ENCODE data around the gene KCP. TPM values are rescaled to one million over a fixed set of nuclear protein-coding genes. Genes with fewer than 3 reads are reported as not detected.

KCP gene
- polyA plus RNA-seq, 1 donor (not counting 4 experiments of a cell fraction or from before 2014, with no cell fraction given) = not detected

DNA sequence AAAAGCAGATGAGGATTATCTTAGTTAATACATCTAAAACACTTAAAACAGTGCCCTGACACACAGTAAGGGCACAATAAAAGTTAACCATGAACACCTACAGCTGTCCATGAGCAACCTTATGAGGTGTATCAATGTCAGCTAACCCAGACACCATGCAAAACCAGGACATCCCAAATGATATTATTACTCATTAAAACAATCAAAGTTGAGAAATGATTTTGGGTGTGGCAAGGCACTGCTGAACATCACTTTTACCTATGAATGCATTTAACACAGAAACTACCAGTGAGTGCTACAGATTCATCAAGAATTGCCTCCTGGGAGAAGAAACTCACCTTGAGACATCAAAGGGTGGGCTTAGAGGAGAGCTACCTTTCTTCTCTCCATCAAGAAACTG lies 45.5 kb upstream of the KCP start:
- H3K27me3 ChIP-seq (ENCODE audit: control insufficient read depth, extremely low read depth, insufficient read depth, low read length) = no peaks in the 10 kb centered on the region
- TF ChIP-seq EZH2 (IDR thresholded peaks at IDR 0.05; ENCODE audit: low read length) (no peak), CTCF (optimal IDR thresholded peaks at IDR 0.05 in 1 of 3, IDR thresholded peaks at IDR 0.05 in 1 of 3, conservative IDR thresholded peaks at IDR 0.05 in 1 of 3; ENCODE audit: extremely low read depth in 1 of 3, insufficient read depth in 2 of 3, low read length in 3 of 3) (no peak)
- no peaks in the 10 kb centered on the region for H3K79me2 ChIP-seq (ENCODE audit: control insufficient read depth, insufficient read depth, low read length)
- peaks cover 3% of the 10 kb centered on the region for H3K4me1 ChIP-seq (ENCODE audit: control insufficient read depth, extremely low read depth, insufficient read depth, low read length)
- H2AFZ ChIP-seq (ENCODE audit: control insufficient read depth, low read length) = no peak overlapping the region
- no peak overlapping the region for H3K4me2 ChIP-seq (ENCODE audit: control insufficient read depth, extremely low read depth, insufficient read depth, low read depth, low read length)
- H3K27ac ChIP-seq (ENCODE audit: control insufficient read depth, insufficient read depth, low read length) = no peak overlapping the region
- FAIRE-seq (no peak), DNase-seq (ENCODE audit: low read depth, low spot score) (no peak)
- no peaks in the 10 kb centered on the region for H4K20me1 ChIP-seq (ENCODE audit: control insufficient read depth, extremely low read depth, insufficient read depth, low read length)
- no peaks in the 10 kb centered on the region for H3K9me3 ChIP-seq (ENCODE audit: control insufficient read depth, low read depth, low read length)
- H3K9ac ChIP-seq (ENCODE audit: control insufficient read depth, extremely low read depth, insufficient read depth, low read length) = no peak overlapping the region
- peaks cover 25 to 42% of the 10 kb centered on the region in 2 experiments for H3K36me3 ChIP-seq (ENCODE audit: control insufficient read depth in 2 of 2, extremely low read depth in 1 of 2, insufficient read depth in 2 of 2, low read length in 2 of 2)
- dilution Hi-C loops (cut with MboI; ENCODE audit: extremely low pct_ligation_motif_present, low sequenced_read_pairs) = no loop called here
- no peak overlapping the region for H3K4me3 ChIP-seq (ENCODE audit: control insufficient read depth in 2 of 3, extremely low read depth in 1 of 3, insufficient read depth in 2 of 3, low read depth in 1 of 3, low read length in 3 of 3)
- H3K9me1 ChIP-seq (ENCODE audit: control insufficient read depth, extremely low read depth, insufficient read depth, low read length) = no peaks in the 10 kb centered on the region

GRCh38 chr7:128954830-128955802 lies 44.6 kb upstream of the KCP start:
- Histone ChIP-seq H3K79me2 (ENCODE audit: control insufficient read depth, insufficient read depth, low read length) (no peaks in the 10 kb centered on the region), H4K20me1 (ENCODE audit: control insufficient read depth, extremely low read depth, insufficient read depth, low read length) (no peaks in the 10 kb centered on the region), H3K27ac (ENCODE audit: control insufficient read depth, insufficient read depth, low read length) (no peak overlapping the region), H3K4me3 (ENCODE audit: control insufficient read depth in 2 of 3, extremely low read depth in 1 of 3, insufficient read depth in 2 of 3, low read depth in 1 of 3, low read length in 3 of 3) (no peak overlapping the region), H3K9me1 (ENCODE audit: control insufficient read depth, extremely low read depth, insufficient read depth, low read length) (no peaks in the 10 kb centered on the region), H3K27me3 (ENCODE audit: control insufficient read depth, extremely low read depth, insufficient read depth, low read length) (no peaks in the 10 kb centered on the region), H3K36me3 (ENCODE audit: control insufficient read depth in 2 of 2, extremely low read depth in 1 of 2, insufficient read depth in 2 of 2, low read length in 2 of 2) (peaks cover 25 to 42% of the 10 kb centered on the region in 2 experiments), H3K9ac (ENCODE audit: control insufficient read depth, extremely low read depth, insufficient read depth, low read length) (no peak overlapping the region), H3K9me3 (ENCODE audit: control insufficient read depth, low read depth, low read length) (no peaks in the 10 kb centered on the region), H3K4me2 (ENCODE audit: control insufficient read depth, extremely low read depth, insufficient read depth, low read depth, low read length) (no peak overlapping the region), H3K4me1 (ENCODE audit: control insufficient read depth, extremely low read depth, insufficient read depth, low read length) (no peaks in the 10 kb centered on the region), H2AFZ (ENCODE audit: control insufficient read depth, low read length) (no peak overlapping the region)
- FAIRE-seq (no peak), DNase-seq (ENCODE audit: low read depth, low spot score) (no peak)
- TF ChIP-seq EZH2 (IDR thresholded peaks at IDR 0.05; ENCODE audit: low read length) (no peak), CTCF (optimal IDR thresholded peaks at IDR 0.05 in 1 of 3, IDR thresholded peaks at IDR 0.05 in 1 of 3, conservative IDR thresholded peaks at IDR 0.05 in 1 of 3; ENCODE audit: extremely low read depth in 1 of 3, insufficient read depth in 2 of 3, low read length in 3 of 3) (no peak)
- dilution Hi-C loops (cut with MboI; ENCODE audit: extremely low pct_ligation_motif_present, low sequenced_read_pairs) = no loop called here

All from keratinocyte (primary cell).